Stimulated activated naive CD4-positive, alpha-beta T cell treated with Interleukin-2 at 50 U/mL for 16 hours (primary cell): ENCODE data around the gene SMOC2.
"Not testable (repeated sequence)": the region's sequence is repeated elsewhere in the genome, so short reads cannot be mapped to it uniquely, and the experiment has no call there.

Experiments
- DNase-seq: peaks from one replicate; lab custom pipeline; 2025; lab: John Stamatoyannopoulos, UW

Gene SMOC2

DNA sequence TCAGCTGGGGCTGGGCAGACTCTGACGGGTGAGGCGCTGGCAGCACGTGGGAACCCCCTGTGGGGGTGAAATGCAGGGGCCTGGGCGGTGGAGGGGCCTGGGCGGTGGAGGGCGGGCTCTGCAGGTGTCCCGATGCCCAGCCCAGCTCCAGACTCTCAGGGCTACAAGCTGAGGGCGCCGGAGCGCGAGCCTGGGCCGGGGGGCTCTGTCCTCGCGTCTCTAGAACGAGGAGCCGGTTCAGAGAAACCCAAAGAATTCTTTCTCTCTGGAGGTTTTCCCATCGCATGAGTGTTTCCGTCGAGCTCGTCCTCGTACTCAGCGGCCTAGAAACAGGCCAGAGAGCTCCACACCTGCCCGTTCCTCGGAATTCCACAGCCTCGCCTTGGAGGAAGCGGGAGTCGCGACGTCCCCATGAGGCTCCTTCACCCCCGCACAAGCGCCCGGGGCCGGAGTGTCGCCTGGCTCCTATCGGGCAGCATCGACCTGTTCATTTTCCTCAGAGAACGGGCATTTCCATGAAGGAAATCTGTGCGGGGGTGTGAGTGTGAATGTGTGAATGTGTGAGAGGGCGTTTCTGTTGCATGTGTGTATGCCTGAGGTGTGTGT is 76.9 kb downstream of the SMOC2 start:
- DNase-seq, result no peak

GRCh38 chr6:168518348-168518745 is 77.4 kb downstream of the SMOC2 start:
- DNase-seq, result no peak

DNA sequence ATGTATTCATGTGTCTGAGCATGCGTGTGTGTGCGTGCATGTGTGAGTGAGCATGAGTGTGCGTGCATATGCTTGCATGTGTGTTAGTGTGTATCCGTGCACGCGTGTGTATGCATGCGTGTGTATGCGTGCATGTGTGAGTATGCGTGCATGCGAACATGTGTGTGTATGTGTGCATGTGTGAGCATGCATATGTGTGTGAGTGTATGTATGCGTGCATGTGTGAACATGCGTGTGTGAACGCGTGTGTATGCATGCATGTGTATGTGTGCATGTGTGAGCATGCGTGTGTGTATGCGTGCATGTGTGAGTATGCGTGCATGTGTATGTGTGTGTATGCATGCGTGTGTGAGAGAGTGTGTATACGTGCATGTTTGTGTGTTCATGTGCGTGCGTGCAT is 77.9 kb downstream of the SMOC2 start:
- DNase-seq, result no peak

GRCh38 chr6:168520233-168520632 is 79.2 kb downstream of the SMOC2 start:
- no peak for DNase-seq

- DNase-seq, result no peak
Observed at GRCh38 chr6:168524571-168525001, 83.6 kb downstream of the SMOC2 start.

- DNase-seq, result no peak
Observed at GRCh38 chr6:168525114-168525513, 84.1 kb downstream of the SMOC2 start.

DNA sequence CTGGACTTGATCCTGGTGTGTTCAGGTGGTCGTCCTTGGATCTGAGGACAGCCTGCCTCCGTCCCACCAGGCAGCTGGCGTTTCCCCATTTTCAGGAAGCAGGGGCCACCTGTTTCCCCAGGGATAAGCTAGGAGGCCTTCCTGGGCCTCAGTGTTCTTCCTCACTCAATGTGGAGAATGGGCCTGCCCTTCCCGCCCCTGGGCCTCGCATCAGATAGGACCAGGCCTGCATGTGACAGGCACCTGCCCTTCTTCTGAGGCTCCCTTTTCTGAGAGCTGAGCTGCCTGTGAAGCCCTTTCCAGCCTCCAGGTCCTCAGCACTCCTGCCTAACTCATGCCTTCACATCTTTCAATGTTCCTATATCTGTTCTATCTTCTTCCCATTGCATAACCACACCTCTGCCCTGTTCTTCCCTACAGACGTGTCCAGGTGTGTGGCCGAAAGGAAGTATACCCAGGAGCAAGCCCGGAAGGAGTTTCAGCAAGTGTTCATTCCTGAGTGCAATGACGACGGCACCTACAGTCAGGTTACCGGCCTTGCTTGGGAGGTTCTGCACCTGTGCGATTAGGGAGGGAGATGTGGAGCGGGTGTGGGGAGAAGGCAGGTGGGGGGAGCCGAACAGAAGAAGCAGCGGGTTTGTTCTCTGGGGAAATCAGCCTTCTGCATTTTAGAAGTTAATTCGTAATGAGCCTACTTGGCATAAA is 85.1 kb downstream of the SMOC2 start:
- no peak for DNase-seq

DNA sequence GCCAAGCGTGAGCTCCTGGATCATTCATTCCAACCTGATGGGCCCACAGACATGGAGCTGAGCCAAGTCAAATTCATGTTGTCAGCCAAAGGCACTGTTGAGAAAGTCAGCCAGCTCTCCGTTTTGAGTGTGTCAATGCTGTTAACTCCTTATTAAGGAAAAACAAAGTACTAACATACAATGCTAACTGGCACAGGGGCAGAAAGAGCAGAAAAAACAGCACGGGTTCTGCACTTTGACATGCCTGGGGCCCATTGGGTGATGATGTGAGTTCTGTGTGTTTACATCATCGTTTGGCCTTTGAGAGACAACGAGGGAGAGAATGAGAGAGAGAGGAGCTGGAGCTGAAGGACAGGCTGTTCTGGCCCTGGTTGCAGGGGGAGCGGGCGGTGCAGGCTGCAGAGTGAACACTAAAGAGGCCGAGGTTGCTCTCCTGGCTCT is 85.9 kb downstream of the SMOC2 start:
- no peak for DNase-seq

- no peak for DNase-seq
Observed at GRCh38 chr6:168527451-168528210, 86.6 kb downstream of the SMOC2 start.

GRCh38 chr6:168528474-168529095 is 87.6 kb downstream of the SMOC2 start:
- DNase-seq, result no peak

DNA sequence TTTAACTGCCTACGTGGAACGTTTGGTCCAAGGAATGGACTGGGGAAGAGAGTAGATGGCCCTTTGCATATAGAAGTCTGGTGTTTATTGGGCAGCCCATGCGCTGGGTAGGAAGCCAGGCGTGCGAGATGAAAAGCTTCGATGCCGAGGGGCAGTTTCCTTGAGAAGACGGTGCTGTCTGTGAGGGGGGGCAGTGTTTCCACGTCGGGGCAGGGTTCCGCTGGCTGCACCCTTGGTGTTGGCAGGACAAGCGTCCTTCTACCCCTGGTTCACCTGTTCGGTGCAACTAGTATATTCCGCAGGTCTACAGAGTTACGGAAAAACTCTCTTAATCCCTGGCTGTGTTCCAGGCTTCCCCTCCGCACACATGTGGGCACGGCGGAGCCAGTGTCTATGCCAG is 88.2 kb downstream of the SMOC2 start:
- DNase-seq, result no peak

DNA sequence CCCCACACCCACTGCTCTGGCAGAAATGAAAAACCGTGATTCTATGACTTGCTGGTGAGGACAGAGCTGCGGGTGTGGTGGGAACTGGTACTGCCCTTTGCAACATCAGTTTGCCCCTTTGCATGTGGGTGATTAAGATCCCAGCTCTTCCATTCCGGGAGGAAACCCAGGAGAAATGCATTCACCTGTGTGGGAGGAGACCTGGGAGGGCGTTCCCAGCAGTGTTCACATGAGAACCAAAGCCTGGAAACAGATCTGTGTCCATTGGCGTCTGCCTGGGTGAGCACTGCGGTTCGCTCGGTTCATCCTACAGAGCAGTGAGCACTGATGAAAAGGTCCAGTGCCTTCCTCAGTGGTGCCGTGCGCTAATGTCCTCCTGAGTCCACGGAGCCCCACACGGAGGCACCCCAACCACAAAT is 89.7 kb downstream of the SMOC2 start:
- DNase-seq, result no peak

GRCh38 chr6:168532070-168532469 is 91.1 kb downstream of the SMOC2 start:
- no peak for DNase-seq

DNA sequence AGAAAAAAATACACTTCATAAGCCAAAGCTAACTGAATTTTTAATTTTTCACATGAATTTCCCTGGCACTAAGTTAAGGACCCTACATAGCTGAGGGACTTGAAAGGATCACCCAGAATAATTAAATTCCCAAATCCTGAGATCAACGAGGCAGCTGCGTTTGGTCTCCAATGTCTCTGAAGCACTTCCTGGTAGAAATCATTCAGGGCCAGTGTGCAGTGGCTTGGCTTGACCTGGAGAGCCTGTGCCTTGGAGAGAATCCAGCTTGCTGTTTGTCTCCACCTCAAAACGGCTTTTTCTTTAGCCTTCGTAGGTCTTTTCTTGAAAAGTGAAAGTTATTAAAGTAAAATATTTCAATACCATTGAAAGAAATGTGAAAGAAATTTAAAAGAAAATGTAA is 92.4 kb downstream of the SMOC2 start:
- no peak for DNase-seq

- no peak for DNase-seq
Observed at GRCh38 chr6:168534265-168534664, 93.3 kb downstream of the SMOC2 start.

- no peak for DNase-seq
Observed at GRCh38 chr6:168535711-168536110, 94.7 kb downstream of the SMOC2 start.

- DNase-seq, result no peak
Observed at GRCh38 chr6:168536196-168536595, 95.2 kb downstream of the SMOC2 start.

DNA sequence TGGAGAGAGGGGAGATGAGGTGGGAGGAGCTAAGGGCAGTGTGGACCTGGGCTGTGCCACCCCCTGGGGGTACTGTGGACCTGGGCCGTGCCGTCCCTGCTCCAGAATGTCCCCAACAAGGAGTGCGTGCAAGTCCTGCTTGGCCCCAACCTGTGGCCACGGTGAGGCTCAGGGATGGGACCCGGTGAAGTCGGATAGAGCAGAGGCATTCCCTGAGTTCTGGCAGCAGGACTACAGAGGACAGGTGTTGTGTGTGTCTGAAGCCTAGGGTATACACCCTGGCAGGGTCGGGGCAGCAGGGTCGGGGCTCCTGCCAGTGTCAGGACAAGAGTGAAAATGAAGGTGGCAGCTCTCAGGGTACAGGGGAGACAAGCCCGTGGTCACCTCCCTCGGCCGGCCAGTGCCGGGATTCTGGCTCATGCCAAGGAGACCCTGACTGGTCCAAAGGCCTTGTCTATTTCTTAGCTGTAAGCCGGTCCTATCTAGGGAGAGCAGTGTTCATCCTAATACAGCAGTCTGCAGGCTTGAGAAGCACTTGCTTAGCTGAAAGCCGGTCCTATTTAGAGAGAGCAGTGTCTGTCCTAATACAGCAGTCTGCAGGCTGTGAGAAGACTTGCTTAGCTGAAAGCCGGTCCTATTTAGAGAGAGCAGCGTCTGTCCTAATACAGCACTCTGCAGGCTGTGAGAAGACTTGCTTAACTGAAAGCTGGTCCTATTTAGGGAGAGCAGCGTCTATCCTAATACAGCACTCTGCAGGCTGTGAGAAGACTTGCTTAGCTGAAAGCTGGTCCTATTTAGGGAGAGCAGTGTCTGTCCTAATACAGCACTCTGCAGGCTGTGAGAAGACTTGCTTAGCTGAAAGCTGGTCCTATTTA is 95.9 kb downstream of the SMOC2 start:
- no peak for DNase-seq

DNA sequence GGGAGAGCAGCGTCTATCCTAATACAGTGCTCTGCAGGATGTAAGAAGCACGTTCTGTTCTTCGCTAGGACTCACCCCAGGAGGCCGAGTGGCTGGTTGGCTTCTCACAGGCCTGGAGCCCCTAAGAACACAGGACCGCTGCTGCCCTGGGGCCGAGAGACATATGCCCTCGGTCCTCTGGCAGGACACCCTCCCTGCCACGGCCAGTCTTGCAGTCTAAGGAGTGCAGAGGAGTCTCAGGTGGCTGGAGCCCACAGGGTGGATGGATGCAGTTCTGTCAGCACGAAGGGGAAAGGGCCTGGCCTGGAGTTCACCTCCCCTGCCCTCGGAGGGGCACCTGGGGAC is 96.5 kb downstream of the SMOC2 start:
- DNase-seq, result no peak

DNA sequence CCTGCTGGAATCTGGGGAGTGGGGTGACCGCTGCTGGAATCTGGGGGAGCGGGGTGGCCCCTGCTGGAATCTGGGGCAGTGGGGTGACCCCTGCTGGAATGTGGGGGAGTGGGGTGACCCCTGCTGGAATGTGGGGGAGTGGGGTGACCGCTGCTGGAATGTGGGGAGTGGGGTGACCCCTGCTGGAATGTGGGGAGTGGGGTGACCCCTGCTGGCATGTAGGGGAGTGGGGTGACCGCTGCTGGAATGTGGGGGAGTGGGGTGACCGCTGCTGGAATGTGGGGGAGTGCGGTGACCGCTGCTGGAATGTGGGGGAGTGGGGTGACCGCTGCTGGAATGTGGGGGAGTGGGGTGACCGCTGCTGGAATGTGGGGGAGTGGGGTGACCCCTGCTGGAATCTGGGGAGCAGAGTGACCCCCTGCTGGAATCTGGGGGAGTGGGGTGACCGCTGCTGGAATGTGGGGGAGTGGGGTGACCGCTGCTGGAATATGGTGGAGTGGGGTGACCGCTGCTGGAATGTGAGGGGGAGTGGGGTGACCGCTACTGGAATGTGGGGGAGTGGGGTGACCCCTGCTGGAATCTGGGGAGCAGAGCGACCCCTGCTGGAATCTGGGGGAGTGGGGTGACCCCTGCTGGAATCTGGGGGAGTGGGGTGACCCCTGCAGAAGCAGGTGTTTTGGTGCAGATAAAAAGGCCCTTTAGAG is 97.4 kb downstream of the SMOC2 start:
- DNase-seq, result not testable (repeated sequence)
